Sigmoid colon (tissue), 3 donors: ENCODE data around the gene TTLL3.

Source experiments
- CTCF ChIP-seq, 4 experiments: fragments of 450-650 bp in 3 of 4; fragments of 200-600 bp in 1 of 4; IDR thresholded peaks; one replicate each; pipeline ENCODE4 v1.5.1; 2016 to 2019; ENCODE audit warnings: antibody characterized with exemption in 4 of 4, mild to moderate bottlenecking in 3 of 4, moderate library complexity in 2 of 4
- POLR2A ChIP-seq, 2 donors: fragments of 450-650 bp; IDR thresholded peaks; one replicate each; pipeline ENCODE4 v1.6.1; 2016; ENCODE audit warnings: antibody characterized with exemption in 2 of 2, mild to moderate bottlenecking in 2 of 2, moderate library complexity in 2 of 2

GRCh38 chr3:9770276-9770812 is 39.7 kb upstream of the TTLL3 start:
- TF ChIP-seq CTCF (IDR thresholded peaks at IDR 0.05) (no peak), POLR2A (IDR thresholded peaks at IDR 0.05) (no peak)
